Left ventricle myocardium inferior (tissue), 1 donor: ENCODE measurements around the gene ITIH1. TPM values are rescaled to one million over a fixed set of nuclear protein-coding genes. Genes with fewer than 3 reads are reported as not detected.

Experiments used
- DNase-seq: peaks from one replicate; pipeline ENCODE4 v3.0.0-alpha.2; 2020
- H3K27ac ChIP-seq: fragments of 200-600 bp; replicated peaks from 2 replicates; pipeline ENCODE4 v1.8.0; 2021
- H3K27me3 ChIP-seq: fragments of 200-600 bp; 2 replicates; pipeline ENCODE4 v1.8.0; 2021; ENCODE audit warnings: low read depth
- H3K36me3 ChIP-seq: fragments of 200-600 bp; 2 replicates; pipeline ENCODE4 v1.8.0; 2021
- H3K4me1 ChIP-seq: fragments of 200-600 bp; 2 replicates; pipeline ENCODE4 v1.8.0; 2021
- H3K4me3 ChIP-seq: fragments of 200-600 bp; 2 replicates; pipeline ENCODE4 v1.8.0; 2021; ENCODE audit warnings: mild to moderate bottlenecking, moderate library complexity
- H3K9me3 ChIP-seq: fragments of 200-600 bp; replicated peaks from 2 replicates; pipeline ENCODE4 v1.8.0; 2021
- intact Hi-C: fragments of 100-400 bp; cut with micrococcal nuclease; formaldehyde crosslinking; loops from one replicate; pipeline ENCODE4 v1.11.0; 2022
- total RNA-seq: library from RNA; stranded (reverse); fragmentation: NEBNext Ultra II Directional; extraction: Animal tissue kit (Norgen Biotek cat#: 25700); gene quantifications from one replicate; pipeline ENCODE4 v1.2.1, GENCODE V29; 2021
- TF ChIP-seq, protein P1 (sequence below): fragments of 200-600 bp; IDR thresholded peaks from 2 replicates; pipeline ENCODE4 v1.8.0; 2021; ENCODE audit warnings: antibody characterized with exemption, mild to moderate bottlenecking, borderline replicate concordance
- donor health status: DM: no; HTN: yes; CAD: no; lungs with severe emphysema.

Gene ITIH1
- total RNA-seq, 1 donor from 2014 or later = not detected

DNA sequence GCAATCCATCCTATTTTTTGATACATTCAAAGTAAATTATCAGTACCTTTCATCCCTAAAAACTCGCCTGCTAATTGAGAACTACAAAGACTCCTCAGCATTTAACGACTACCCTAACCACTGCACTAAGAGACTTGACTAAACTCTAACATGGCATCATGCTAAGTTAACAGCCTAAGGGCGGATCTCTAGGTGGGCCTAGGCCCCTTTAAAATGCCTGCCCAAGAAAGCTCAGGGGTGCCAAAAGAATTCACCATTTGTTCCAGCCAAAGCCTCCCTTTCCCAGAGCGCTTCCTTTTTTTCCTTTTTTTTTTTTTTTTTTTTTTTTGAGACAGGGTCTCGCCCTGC lies 6.1 kb upstream of the ITIH1 start:
- no peak for DNase-seq
- Histone ChIP-seq H3K4me3 (peak overlapping the region; percentile 95), H3K27me3 (no peaks in the 10 kb centered on the region), H3K4me1 (peaks cover 26% of the 10 kb centered on the region), H3K9me3 (no peaks in the 10 kb centered on the region), H3K27ac (peak overlapping the region; percentile 87), H3K36me3 (peaks cover 20% of the 10 kb centered on the region)
- TF ChIP-seq, protein P1, sequence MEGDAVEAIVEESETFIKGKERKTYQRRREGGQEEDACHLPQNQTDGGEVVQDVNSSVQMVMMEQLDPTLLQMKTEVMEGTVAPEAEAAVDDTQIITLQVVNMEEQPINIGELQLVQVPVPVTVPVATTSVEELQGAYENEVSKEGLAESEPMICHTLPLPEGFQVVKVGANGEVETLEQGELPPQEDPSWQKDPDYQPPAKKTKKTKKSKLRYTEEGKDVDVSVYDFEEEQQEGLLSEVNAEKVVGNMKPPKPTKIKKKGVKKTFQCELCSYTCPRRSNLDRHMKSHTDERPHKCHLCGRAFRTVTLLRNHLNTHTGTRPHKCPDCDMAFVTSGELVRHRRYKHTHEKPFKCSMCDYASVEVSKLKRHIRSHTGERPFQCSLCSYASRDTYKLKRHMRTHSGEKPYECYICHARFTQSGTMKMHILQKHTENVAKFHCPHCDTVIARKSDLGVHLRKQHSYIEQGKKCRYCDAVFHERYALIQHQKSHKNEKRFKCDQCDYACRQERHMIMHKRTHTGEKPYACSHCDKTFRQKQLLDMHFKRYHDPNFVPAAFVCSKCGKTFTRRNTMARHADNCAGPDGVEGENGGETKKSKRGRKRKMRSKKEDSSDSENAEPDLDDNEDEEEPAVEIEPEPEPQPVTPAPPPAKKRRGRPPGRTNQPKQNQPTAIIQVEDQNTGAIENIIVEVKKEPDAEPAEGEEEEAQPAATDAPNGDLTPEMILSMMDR = no peak
- intact Hi-C loops = no loop called here

DNA sequence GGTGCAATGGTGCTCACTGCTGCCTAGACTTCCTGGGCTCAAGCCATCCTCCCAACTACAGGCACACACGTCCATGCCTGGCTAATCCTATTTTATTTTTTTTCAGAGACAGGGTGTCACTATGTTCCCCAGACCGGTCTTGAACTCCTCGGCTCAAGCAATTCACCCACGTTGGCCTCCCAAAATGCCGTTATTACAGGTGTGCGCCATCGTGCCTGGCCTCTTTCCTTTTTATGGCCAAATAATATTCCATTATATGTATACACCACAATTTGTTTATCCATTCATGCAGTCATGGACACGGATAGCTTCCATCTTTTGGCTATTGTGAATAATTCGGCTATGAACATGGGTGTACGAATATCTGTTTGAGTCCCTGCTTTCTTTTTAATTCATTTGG lies 5.7 kb upstream of the ITIH1 start:
- Histone ChIP-seq H3K4me3 (peak overlapping the region; percentile 95), H3K9me3 (no peaks in the 10 kb centered on the region), H3K27ac (peak overlapping the region; percentile 87), H3K4me1 (peaks cover 26% of the 10 kb centered on the region), H3K36me3 (peaks cover 16% of the 10 kb centered on the region), H3K27me3 (no peaks in the 10 kb centered on the region)
- no peak for DNase-seq
- intact Hi-C loops = no loop called here
- TF ChIP-seq, protein P1 = no peak

DNA sequence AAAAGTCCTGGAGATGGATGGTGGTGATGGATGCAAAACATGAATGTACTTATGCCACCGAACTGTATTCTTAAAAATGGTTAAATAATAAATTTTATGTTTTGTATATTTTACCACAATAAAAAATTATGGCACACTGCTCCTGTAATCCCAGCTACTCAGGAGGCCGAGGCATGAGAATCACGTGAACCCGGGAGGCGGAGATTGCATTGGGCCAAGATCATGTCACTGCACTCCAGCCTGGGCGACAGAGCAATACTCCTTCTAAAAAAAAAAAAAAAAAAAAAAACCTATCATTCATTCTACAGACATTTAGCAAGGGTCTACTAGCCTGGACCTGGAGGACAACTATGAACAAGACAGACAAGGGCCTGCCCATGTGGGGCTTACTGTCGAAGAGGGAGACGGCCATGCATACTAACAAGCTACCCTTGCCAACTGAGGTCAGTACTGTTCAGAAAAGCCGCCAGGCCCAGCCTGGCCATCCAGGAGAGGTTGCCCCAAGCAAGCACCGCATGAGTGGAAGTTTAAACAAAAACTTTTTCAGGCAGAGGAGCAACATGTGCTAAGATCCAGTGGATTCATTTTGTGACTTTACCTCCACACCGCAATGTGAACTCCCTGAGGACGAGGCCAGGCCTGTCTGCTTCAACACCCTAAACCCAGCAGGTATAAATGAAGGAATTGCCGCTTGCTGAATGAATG lies 3.9 kb upstream of the ITIH1 start:
- no peak for DNase-seq
- Histone ChIP-seq H3K36me3 (peaks cover under 1% of the 10 kb centered on the region), H3K4me3 (no peak overlapping the region), H3K9me3 (no peaks in the 10 kb centered on the region), H3K27ac (no peak overlapping the region), H3K27me3 (no peaks in the 10 kb centered on the region), H3K4me1 (peaks cover 26% of the 10 kb centered on the region)
- TF ChIP-seq, protein P1 = no peak
- intact Hi-C loops = no loop called here

DNA sequence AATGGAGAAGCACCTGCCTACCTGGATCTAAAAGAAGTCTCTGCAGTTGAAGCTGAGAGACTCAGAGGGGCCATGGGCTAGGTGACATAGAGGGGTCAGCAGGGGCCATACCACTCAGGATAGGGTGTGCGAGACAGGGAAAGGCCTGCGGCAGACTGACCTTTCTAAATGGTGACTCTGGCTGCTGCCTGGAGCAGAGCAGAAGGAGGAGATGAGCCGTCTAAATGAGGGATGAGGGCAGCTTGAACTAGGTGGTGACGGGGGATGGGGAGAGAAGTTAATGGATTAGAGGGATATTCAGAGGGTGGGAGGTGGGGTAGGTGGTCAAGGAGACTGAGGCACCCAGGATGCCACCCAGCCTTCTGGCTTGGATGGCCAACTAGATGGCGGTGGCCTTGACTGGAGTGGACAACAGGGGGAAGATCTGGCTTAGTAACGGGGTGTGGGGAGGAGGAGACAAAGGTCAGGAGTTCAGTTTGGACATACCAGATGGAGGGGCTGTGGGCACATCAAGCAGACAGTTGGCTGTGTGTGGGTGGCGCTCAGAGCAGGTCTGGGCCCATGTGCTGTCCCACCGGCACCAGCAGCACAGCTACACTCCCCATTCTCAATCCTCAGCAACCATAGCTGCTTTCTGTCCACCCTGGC lies 3.2 kb upstream of the ITIH1 start:
- TF ChIP-seq, protein P1 = no peak
- no peak overlapping the region for H3K27ac ChIP-seq
- DNase-seq = no peak
- H3K9me3 ChIP-seq = no peaks in the 10 kb centered on the region
- no peaks in the 10 kb centered on the region for H3K36me3 ChIP-seq
- intact Hi-C loops = no loop called here
- no peaks in the 10 kb centered on the region for H3K27me3 ChIP-seq
- H3K4me3 ChIP-seq = no peak overlapping the region
- H3K4me1 ChIP-seq = peaks cover 22% of the 10 kb centered on the region

DNA sequence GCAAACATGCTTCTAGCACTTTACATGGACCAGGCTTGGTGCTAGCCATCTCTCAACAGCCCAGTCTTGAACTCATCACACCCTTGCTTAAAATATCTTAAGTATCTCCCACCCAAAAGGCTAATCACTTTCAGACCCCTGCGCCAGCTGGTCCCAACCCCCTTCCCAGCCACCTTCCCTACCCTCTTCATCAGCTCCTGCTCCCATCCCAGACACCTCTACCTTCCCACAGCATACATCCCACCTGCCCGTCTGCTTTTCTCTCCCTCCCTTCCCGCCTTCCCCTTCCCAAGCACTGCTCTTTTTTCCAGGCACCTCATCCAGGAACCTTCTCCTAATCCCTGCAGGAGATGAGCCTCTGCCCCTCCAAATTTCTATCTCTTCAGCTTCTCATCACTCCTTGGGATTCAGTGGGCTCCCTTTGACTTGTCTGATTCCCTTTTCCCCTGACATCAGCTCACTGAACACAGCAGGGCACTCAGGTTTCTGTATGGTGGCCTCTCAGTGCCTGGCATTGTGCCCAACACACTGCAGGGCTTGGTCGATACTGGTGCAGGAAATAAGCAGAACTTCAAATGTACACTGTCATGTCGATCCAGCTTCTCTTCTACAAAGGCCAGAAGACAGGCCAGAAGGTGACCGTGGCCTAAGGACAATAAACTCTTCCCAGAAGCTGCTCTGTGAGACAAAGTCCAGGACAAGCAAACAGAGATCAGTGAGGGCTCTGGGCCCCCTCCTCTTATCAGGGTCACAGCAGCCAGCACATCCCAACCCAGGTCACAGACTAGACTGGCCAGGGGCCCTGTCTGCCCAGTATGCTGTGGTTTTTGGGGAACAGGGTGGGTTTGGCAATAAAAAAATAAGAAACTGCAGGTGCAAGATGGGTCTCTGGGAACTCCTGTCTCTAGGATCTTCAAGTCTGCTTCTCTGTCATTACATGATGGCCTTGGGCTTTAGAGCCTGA lies 2.2 kb upstream of the ITIH1 start:
- DNase-seq = no peak
- Histone ChIP-seq H3K36me3 (no peaks in the 10 kb centered on the region), H3K27me3 (no peaks in the 10 kb centered on the region), H3K4me1 (peaks cover 12% of the 10 kb centered on the region), H3K27ac (no peak overlapping the region), H3K4me3 (no peak overlapping the region), H3K9me3 (no peaks in the 10 kb centered on the region)
- intact Hi-C loops = no loop called here
- TF ChIP-seq, protein P1 = no peak
